HG03565 (cell line): Measurements from ENCODE around the gene TUBA1B.
"Not testable (repeated sequence)": the region's sequence is repeated elsewhere in the genome, so short reads cannot be mapped to it uniquely, and the experiment has no call there.

ENCODE experiments used
- ATAC-seq: cut with Tn5 transposase; IDR thresholded peaks from one replicate; pipeline ENCODE4 v1.9.1; 2021; ENCODE audit warnings: mild to moderate bottlenecking, moderate library complexity; ENCODE audit not compliant: unreplicated experiment

TUBA1B gene

GRCh38 chr12:49127971-49128370 is 3.2 kb downstream of the TUBA1B start:
- ATAC-seq: not testable (repeated sequence)

GRCh38 chr12:49126852-49127763 is 4.1 kb downstream of the TUBA1B start:
- no peak for ATAC-seq

GRCh38 chr12:49121047-49121696 is 10.0 kb downstream of the TUBA1B start:
- ATAC-seq: no peak

- ATAC-seq: no peak
Measured at GRCh38 chr12:49111206-49111605, 20.0 kb downstream of the TUBA1B start.

GRCh38 chr12:49110464-49111155 is 20.6 kb downstream of the TUBA1B start, which contains the start of gene LMBR1L:
Gene LMBR1L, minus strand, starts transcription at chr12:49110847. Its CDS starts 292 bp downstream, at chr12:49110555.
- peak; percentile 99 for ATAC-seq

GRCh38 chr12:49109641-49110463 is 21.3 kb downstream of the TUBA1B start:
- no peak for ATAC-seq

GRCh38 chr12:49108958-49109404 is 22.2 kb downstream of the TUBA1B start:
- ATAC-seq: no peak

GRCh38 chr12:49105504-49106084 is 25.6 kb downstream of the TUBA1B start:
- ATAC-seq: no peak

- ATAC-seq: no peak
Measured at GRCh38 chr12:49104822-49105221, 26.4 kb downstream of the TUBA1B start.

- no peak for ATAC-seq
Measured at GRCh38 chr12:49100380-49100779, 30.8 kb downstream of the TUBA1B start.

GRCh38 chr12:49098703-49099102 is 32.5 kb downstream of the TUBA1B start:
- ATAC-seq: no peak

- no peak for ATAC-seq
Measured at GRCh38 chr12:49098035-49098451, 33.2 kb downstream of the TUBA1B start.

GRCh38 chr12:49097381-49097780 is 33.8 kb downstream of the TUBA1B start:
- no peak for ATAC-seq

GRCh38 chr12:49094975-49095365 is 36.2 kb downstream of the TUBA1B start:
- ATAC-seq: no peak

GRCh38 chr12:49094160-49094974 is 36.8 kb downstream of the TUBA1B start, which contains the start of gene DHH:
Gene DHH, minus strand, starts transcription at chr12:49094801. Its CDS starts 289 bp downstream, at chr12:49094512.
- no peak for ATAC-seq

- no peak for ATAC-seq
Measured at GRCh38 chr12:49093792-49094159, 37.4 kb downstream of the TUBA1B start.

GRCh38 chr12:49092816-49093406 is 38.3 kb downstream of the TUBA1B start:
- ATAC-seq: no peak

- ATAC-seq: no peak
Measured at GRCh38 chr12:49092086-49092815, 38.9 kb downstream of the TUBA1B start.
